ENCODE results near the gene EIPR1. TPM values are rescaled to one million over a fixed set of nuclear protein-coding genes. Genes with fewer than 3 reads are reported as not detected.

The EIPR1 gene
- total and polyA plus RNA-seq, 2 of the 4 experiments (the other 2 are of a cell fraction) = 46.5 to 67.4 TPM

GRCh38 chr2:3216841-3217495 is 160.7 kb downstream of the EIPR1 start:
- Histone ChIP-seq H3K27ac (ENCODE audit: insufficient read depth, low read length) (no peak overlapping the region), H4K5ac (ENCODE audit: low read depth, low read length) (no peak overlapping the region), H4K91ac (ENCODE audit: insufficient read depth, low read depth, low read length) (no peak overlapping the region), H2BK20ac (ENCODE audit: low read depth, low read length) (no peak overlapping the region), H3K18ac (ENCODE audit: low read depth, low read length) (no peak overlapping the region), H4K20me1 (ENCODE audit: insufficient read depth, low read length) (no peaks in the 10 kb centered on the region), H3K79me1 (ENCODE audit: low read depth in 1 of 2, low read length in 2 of 2) (peaks cover 12 to 13% of the 10 kb centered on the region in 2 experiments; a peak in 3 of 4 replicates), H2AFZ (replicated peaks; ENCODE audit: low read length, poor library complexity) (no peak overlapping the region), H4K8ac (ENCODE audit: low read depth in 2 of 2, low read length in 2 of 2) (no peak overlapping the region), H2BK15ac (ENCODE audit: low read depth, low read length) (no peak overlapping the region), H3K9me3 (ENCODE audit: control insufficient read depth, insufficient read depth, low read length) (no peaks in the 10 kb centered on the region; the same call in 1 of the 2 replicates), H3K4me3 (ENCODE audit: insufficient read depth, low read depth, low read length) (no peak overlapping the region), H3K56ac (ENCODE audit: extremely low read depth, insufficient read depth, low read length) (no peak overlapping the region), H3K36me3 (ENCODE audit: control insufficient read depth, insufficient read depth, low read length) (no peaks in the 10 kb centered on the region), H3K27me3 (ENCODE audit: control insufficient read depth, insufficient read depth, low read length) (no peaks in the 10 kb centered on the region), H2BK5ac (ENCODE audit: low read depth, low read length, poor library complexity, severe bottlenecking) (no peak overlapping the region), H3K4me2 (ENCODE audit: low read depth, low read length) (no peak overlapping the region), H2AK9ac (replicated peaks; ENCODE audit: low read depth, low read length, poor library complexity) (no peak overlapping the region), H3K23ac (ENCODE audit: low read depth, low read length) (no peak overlapping the region), H3K4ac (ENCODE audit: low read depth, low read length) (no peak overlapping the region), H3K9me1 (ENCODE audit: insufficient read depth, low read length) (no peaks in the 10 kb centered on the region; the same call in 1 of the 2 replicates), H2BK120ac (ENCODE audit: low read depth, low read length) (no peak overlapping the region), H2AK5ac (ENCODE audit: low read depth, low read length) (no peak overlapping the region), H3K14ac (replicated peaks; ENCODE audit: low read depth, low read length) (no peak overlapping the region), H3K4me1 (ENCODE audit: control insufficient read depth, insufficient read depth, low read length) (no peaks in the 10 kb centered on the region), H3K9ac (ENCODE audit: low read depth, low read length) (no peak overlapping the region)
- CTCF ChIA-PET = interaction anchor here (1.4 kb wide), 1 partner anchor 10 kb away, joined by 4 read pairs; no protein-coding TSS in a partner anchor
- ATAC-seq (ENCODE audit: low read depth) (no peak), DNase-seq (no peak)
- dilution Hi-C loops (cut with HindIII; ENCODE audit: low sequenced_read_pairs, unreplicated experiment) = no loop called here
- intact Hi-C loops (cut with micrococcal nuclease) = no loop called here
- in situ Hi-C loops (cut with MboI; ENCODE audit: low sequenced_read_pairs) = no loop called here
- no CpG with 5 or more reads among the region's 7 CpGs for WGBS, 2 experiments (ENCODE audit: extremely low coverage in 2 of 2, insufficient read length in 1 of 2)
- POLR2A ChIA-PET (ENCODE audit: unreplicated experiment) = no interaction called here
- BruUV-seq (replicated peaks) = no TSS peak
- no peak for TF ChIP-seq MXI1 (IDR thresholded peaks at IDR 0.05; ENCODE audit: borderline replicate concordance, low read depth, low read length)
- no peak for TF ChIP-seq POLR2A (IDR thresholded peaks at IDR 0.05; ENCODE audit: low read depth, low read length)
- no peak for TF ChIP-seq ELK1 (IDR thresholded peaks at IDR 0.05; ENCODE audit: borderline replicate concordance, low read depth, low read length)
- no peak for TF ChIP-seq MAFK (IDR thresholded peaks at IDR 0.05; ENCODE audit: low read depth, low read length)
- no peak for TF ChIP-seq SMC3 (IDR thresholded peaks at IDR 0.05; ENCODE audit: low read depth, low read length)
- no peak for TF ChIP-seq CEBPB (IDR thresholded peaks at IDR 0.05; ENCODE audit: low read depth, low read length)
- no peak for TF ChIP-seq FOS (IDR thresholded peaks at IDR 0.05; ENCODE audit: low read depth, low read length)

All from IMR-90 (cell line).